Epithelial cell of esophagus (primary cell): ENCODE measurements around the gene TMEM240.
"Not testable (repeated sequence)": the region's sequence is repeated elsewhere in the genome, so short reads cannot be mapped to it uniquely, and the experiment has no call there.

Experiments used
- DNase-seq: peaks from one replicate; pipeline ENCODE4 v3.0.0; 2010; ENCODE audit warnings: low read depth
- H3K4me3 ChIP-seq: 2 replicates; pipeline ENCODE4 v1.5.1; 2011; ENCODE audit warnings: mild to moderate bottlenecking, low read length, control low read depth
- CTCF ChIP-seq: IDR thresholded peaks from 2 replicates; pipeline ENCODE4 v1.5.1; 2011; ENCODE audit warnings: low read depth, mild to moderate bottlenecking, low read length, control low read depth, inconsistent platforms; ENCODE audit not compliant: insufficient read depth; ENCODE audit errors: missing control alignments

The TMEM240 gene

GRCh38 chr1:1537626-1538250 lies 2.7 kb downstream of the TMEM240 start:
- no peak for TF ChIP-seq CTCF
- no peak overlapping the region for H3K4me3 ChIP-seq
- DNase-seq: no peak

GRCh38 chr1:1536938-1537546 lies 3.4 kb downstream of the TMEM240 start:
- H3K4me3 ChIP-seq: no peak overlapping the region
- TF ChIP-seq CTCF: no peak
- DNase-seq: no peak

GRCh38 chr1:1536019-1536937 lies 4.1 kb downstream of the TMEM240 start:
- no peak for TF ChIP-seq CTCF
- no peak for DNase-seq
- H3K4me3 ChIP-seq: no peak overlapping the region

GRCh38 chr1:1535201-1536018 lies 5.0 kb downstream of the TMEM240 start:
- DNase-seq: no peak
- no peak for TF ChIP-seq CTCF
- no peak overlapping the region for H3K4me3 ChIP-seq

- no peak for TF ChIP-seq CTCF
- H3K4me3 ChIP-seq: no peak overlapping the region
- DNase-seq: no peak
Measured at GRCh38 chr1:1534401-1535154, 5.8 kb downstream of the TMEM240 start.

- DNase-seq, H3K4me3 ChIP-seq: not testable (repeated sequence)
Measured at GRCh38 chr1:1533894-1534291, 6.5 kb downstream of the TMEM240 start.

GRCh38 chr1:1533176-1533893 lies 7.1 kb downstream of the TMEM240 start:
- H3K4me3 ChIP-seq, DNase-seq: not testable (repeated sequence)
